Measurements from ENCODE around the gene STX12. TPM values are rescaled to one million over a fixed set of nuclear protein-coding genes. Genes with fewer than 3 reads are reported as not detected.

Gene STX12
- 42.1 and 43.0 TPM in 2 replicates for total RNA-seq
- 22.1 TPM for polyA plus RNA-seq (2012)

DNA sequence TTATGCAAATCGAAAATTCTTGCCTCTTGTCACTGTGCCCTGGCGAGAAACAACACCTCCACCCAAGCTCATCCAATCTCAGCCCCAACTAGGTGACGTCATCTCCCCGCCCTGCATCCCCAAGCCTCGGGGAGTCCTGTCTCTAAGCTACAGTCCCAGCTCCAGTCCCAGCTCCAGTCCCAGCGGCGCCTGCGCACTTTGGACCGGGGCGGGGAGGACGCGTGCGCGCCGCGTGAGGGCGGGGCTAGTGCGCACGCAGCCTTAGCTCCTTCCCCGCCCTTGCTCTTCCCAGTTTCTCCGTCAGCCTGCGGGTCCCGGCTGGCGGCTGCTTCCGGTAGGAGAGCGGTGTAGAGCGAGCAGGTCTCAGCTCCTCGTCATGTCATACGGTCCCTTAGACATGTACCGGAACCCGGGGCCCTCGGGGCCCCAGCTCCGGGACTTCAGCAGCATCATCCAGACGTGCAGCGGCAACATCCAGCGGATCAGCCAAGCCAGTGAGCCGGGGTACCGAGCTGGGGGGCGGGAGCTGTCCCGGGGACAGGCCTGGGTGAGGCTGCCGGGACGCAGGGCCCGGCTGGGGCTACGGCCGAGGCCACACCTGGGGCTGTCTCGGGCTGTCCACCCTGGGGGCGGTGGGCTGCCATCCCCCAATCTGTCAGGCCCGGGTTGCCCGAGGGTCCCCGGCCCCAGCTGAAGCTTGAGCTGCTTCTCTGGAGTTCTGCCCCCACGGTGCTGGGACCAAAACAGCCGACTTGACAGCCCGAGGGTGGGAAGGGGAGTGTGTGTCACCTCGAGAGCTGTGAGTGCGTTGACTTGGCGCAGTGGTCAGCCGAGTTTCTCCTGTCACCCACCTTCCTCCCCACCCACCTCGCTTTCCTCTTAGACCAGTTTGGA is at the start of gene STX12:
STX12 (plus strand) TSS at position 288 of the 894 bp plus-strand sequence; CDS start at position 377, 89 bp downstream.
- peak; percentile 99 for DNase-seq (ENCODE audit: low read depth)

DNA sequence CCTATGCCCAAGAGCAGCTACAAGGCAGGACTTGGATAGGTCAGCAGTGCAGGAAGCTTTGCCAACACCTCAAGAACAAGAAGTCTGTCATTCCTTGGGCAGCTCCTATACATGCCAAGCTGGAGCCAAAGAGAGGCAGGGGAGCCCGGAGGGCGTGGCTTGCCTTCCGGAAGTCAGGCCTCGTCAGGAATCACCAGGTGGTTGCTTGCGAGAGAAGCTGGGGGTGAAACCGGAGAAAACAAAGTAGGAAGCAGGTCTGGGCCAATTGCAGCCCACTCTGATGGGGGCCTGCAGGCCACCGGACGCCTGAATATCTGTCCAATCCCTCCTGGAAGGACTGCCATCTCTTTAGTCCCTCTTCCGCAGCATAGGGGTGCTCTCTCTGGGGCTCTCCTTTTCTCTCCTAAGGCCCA is 48.1 kb upstream of the STX12 start:
- no peak for DNase-seq (ENCODE audit: low read depth)

- peak; percentile 99 for DNase-seq (ENCODE audit: low read depth)
Observed at GRCh38 chr1:27725374-27726172, 47.4 kb upstream of the STX12 start, which contains the start of gene FAM76A. FAM76A (plus strand) TSS chr1:27725961; CDS start chr1:27726081, 120 bp downstream.

- DNase-seq (ENCODE audit: low read depth): peak; percentile 68
Observed at GRCh38 chr1:27726173-27727044, 46.6 kb upstream of the STX12 start.

DNA sequence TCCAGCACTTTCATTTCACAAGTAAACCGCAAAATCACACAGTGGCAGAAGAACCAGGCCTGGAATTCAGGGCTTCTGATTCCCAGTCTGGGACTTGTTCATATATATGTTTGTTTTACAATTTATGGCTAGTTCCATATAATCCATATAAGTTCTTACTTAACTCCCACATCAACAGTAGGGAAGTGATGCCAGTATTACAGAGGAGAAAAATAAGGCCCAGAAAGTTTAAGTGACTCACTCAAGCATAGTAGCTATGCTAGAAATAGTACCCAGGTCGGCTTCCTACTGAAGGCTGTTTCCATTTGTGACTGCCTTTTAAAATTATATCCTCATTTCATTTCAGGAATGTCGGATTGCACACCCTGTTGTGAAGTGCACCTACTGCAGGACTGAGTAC is 45.9 kb upstream of the STX12 start:
- DNase-seq (ENCODE audit: low read depth): peak; percentile 39

DNA sequence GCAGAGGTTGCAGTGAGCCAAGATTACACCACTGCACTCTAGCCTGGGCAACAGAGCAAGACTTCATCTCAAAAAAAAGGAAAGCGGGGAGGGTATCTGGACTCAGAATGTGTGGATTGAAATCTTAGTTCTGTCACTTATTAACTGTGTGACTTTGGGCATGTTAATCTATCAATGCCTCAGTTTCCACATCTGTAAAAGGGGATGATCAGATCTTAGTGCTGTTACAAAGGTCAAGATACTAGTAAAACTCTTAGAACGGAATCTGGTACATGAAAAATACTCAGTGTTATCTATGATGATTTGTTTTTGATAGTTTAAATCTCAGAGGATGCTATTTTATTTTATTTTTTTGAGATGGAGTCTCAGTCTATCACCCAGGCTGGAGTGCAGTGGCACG is 36.8 kb upstream of the STX12 start:
- no peak for DNase-seq (ENCODE audit: low read depth)

GRCh38 chr1:27741121-27741520 is 31.9 kb upstream of the STX12 start:
- DNase-seq (ENCODE audit: low read depth): no peak

DNA sequence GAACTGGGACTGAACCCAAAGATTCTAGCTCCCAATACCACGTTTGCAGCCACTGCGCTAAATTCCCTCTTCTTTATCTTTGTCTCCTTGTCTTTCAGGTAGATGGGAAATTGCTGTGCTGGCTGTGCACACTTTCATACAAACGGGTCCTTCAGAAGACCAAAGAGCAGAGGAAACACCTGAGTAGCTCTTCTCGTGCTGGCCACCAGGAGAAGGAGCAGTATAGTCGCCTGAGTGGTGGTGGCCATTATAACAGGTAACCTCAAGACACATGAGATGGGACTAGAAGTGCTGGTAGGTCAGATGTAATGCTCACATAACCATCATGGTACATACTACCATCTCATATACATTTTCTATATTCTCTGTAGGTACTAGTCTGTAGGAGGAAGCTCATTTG is 28.5 kb upstream of the STX12 start:
- DNase-seq (ENCODE audit: low read depth): no peak

DNA sequence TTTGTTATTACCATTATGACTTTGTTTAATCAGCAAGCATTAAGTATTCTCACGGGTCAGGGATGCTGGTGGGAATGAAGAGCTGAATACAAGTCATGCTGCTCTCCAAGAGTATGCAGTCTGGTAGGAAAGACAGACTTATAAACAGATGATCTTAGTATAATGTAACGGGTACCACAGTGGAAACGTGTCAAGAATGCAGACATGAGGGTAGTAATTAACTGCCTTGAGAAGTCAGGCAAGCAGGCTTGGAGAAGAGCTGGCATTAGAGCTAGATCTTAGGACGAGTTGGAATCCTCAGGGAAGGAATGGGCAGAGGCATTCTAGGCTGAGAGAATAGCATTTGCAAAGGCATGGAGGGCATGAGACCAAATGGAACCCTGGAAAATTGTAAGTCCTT is 27.6 kb upstream of the STX12 start:
- DNase-seq (ENCODE audit: low read depth): no peak

DNA sequence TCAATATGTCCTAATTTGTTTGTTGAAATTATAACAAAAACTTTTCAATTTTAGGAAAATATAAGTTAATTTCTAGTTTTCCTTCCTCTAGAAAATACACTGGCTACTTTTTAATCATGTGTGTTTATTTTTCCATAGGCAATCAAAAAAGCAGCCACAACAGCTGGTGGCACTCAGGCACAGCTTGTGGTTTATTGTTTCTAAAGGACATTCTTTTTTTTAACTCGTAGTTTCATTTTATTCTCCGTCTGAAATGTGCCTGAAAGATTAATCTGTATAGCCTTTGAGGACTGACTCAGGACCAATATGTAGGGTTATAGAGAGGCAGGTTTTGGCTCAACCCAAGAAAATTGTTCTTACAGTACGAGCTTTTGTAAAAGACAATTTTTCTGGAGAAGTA is 20.7 kb upstream of the STX12 start:
- peak; percentile 13 for DNase-seq (ENCODE audit: low read depth)

DNA sequence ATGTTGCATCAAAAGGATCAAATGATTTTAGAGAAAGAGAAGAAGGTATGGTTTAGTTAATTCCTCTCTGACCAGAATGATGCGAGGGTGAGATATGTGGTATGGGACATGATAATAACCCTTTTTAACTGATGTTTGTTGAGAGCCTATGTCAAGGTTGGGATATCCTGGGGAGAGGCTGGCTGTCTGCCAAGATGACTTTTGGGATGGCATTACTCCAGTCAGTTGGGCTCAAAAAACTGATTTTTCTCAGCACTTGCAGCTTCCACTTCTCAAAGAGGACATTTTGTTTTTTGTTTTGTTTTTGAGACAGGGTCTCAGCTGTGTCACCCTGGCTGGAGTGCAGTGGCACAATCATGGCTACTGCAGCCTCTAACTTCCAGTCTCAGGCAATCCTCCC is 17.7 kb upstream of the STX12 start:
- DNase-seq (ENCODE audit: low read depth): peak; percentile 9

GRCh38 chr1:27755865-27756264 is 17.2 kb upstream of the STX12 start:
- no peak for DNase-seq (ENCODE audit: low read depth)

DNA sequence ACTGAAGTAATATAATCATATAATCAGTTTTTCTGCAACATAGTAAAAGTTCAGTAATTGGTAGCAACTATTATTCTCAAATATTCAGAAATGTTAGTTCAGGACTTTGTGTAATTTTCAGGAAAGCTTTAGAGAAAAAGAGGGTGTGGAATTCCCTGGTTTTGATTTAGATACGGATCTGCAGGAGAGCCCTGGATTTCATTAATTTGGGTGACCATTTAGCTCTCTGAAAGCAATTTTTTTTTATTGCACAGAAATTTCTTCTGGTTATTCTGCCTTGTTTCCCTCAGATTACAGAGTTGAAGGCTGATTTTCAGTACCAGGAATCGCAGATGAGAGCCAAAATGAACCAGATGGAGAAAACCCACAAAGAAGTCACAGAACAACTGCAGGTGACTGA is 13.8 kb upstream of the STX12 start:
- DNase-seq (ENCODE audit: low read depth): no peak

DNA sequence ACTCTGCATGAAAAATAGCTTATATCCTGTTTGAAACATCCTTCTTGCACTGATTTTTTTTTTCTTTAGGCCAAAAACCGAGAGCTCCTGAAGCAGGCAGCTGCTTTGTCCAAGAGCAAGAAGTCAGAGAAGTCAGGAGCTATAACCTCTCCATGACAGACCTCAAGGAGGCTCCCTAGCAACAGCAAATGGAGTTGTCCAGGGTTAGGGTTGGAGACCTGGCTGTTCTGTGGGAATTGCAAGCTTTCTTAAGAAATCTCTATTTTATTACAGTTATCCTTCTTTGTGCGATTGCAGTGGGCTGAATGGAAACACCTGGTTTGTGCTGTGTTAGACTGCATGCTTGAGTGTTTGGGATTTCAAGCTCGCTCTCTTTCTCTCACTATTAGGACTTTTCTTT is 12.6 kb upstream of the STX12 start:
- no peak for DNase-seq (ENCODE audit: low read depth)

- DNase-seq (ENCODE audit: low read depth): no peak
Observed at GRCh38 chr1:27762033-27762432, 11.0 kb upstream of the STX12 start.

- DNase-seq (ENCODE audit: low read depth): no peak
Observed at GRCh38 chr1:27763358-27763757, 9.7 kb upstream of the STX12 start.

GRCh38 chr1:27770293-27770830 is 2.7 kb upstream of the STX12 start:
- no peak for DNase-seq (ENCODE audit: low read depth)

- no peak for DNase-seq (ENCODE audit: low read depth)
Observed at GRCh38 chr1:27772036-27772931, 735 bp upstream of the STX12 start.

DNA sequence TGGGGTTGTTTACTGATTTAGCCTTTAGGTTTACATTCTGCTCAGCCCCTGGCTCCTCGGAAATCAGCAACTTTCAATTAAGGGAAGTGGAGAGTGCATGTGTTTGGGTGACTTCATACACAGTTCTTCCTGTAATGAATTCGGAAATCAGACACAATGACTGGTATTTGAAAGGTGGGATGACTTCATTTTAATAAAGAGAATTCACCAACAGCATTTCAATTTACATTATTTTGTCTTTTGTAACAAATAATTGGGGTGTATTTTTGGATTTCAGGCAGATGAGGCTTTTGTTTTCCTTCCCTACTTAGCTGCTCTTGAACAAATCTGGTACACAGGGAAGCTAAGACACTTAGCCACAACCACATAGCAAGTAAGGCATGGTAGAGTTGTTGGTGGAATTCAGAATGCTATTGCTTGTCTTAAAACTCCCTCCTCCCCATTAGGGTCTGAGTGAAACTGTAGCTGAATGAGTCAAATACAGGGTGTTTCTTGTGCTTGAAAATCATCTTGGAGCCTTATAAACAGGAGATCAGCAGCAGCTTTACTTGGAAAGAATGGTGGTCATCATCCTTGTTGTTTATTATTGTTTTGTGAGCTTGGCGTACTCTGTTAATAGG is 917 bp downstream of the STX12 start:
- DNase-seq (ENCODE audit: low read depth): peak; percentile 12
